H1 (cell line): ENCODE results near the gene GPR21. TPM values are rescaled to one million over a fixed set of nuclear protein-coding genes. Genes with fewer than 3 reads are reported as not detected.

Experiments
- CTCF ChIA-PET: fragments of 300-600 bp; sonication (Branson Sonifier 250); formaldehyde crosslinking; loops from one replicate; lab custom pipeline; 2021; ENCODE audit not compliant: partially characterized antibody; lab: Charles Lee
- POLR2A ChIA-PET: fragments of 300-600 bp; sonication (Branson Sonifier 250); formaldehyde crosslinking; loops from one replicate; lab custom pipeline; 2021; ENCODE audit warnings: inconsistent platforms; ENCODE audit not compliant: partially characterized antibody; lab: Charles Lee
- DNase-seq, 2 experiments: peaks; one replicate each; pipeline versions ENCODE4 v3.0.0 to v3.0.0-alpha.2; 2010 to 2022; ENCODE audit warnings: low spot score in 2 of 2, low read depth in 1 of 2, mixed read lengths in 1 of 2
- FAIRE-seq: peaks from 2 replicates; lab custom pipeline; 2011; peaks lifted over from hg19 to GRCh38; lab: Jason Lieb, UNC
- H2AFZ ChIP-seq: 2 replicates; pipeline ENCODE4 v1.8.1; 2012; ENCODE audit warnings: low read length, inconsistent platforms
- H2AK5ac ChIP-seq: 2 replicates; pipeline ENCODE4 v1.6.1; 2013; ENCODE audit warnings: low read depth, low read length
- H2BK120ac ChIP-seq: replicated peaks from 2 replicates; pipeline ENCODE3; 2013; ENCODE audit warnings: low read depth, low read length, inconsistent platforms
- H2BK12ac ChIP-seq: 2 replicates; pipeline ENCODE4 v1.6.1; 2013; ENCODE audit warnings: low read depth, low read length
- H2BK15ac ChIP-seq: 2 replicates; pipeline ENCODE4 v1.6.1; 2013; ENCODE audit warnings: low read length
- H2BK20ac ChIP-seq: 2 replicates; pipeline ENCODE4 v1.6.1; 2013; ENCODE audit warnings: low read length
- H2BK5ac ChIP-seq: 2 replicates; pipeline ENCODE4 v1.6.1; 2013; ENCODE audit warnings: low read depth, low read length
- H3K14ac ChIP-seq: 2 replicates; pipeline ENCODE4 v1.6.1; 2013; ENCODE audit warnings: inconsistent platforms; ENCODE audit not compliant: insufficient read length
- H3K18ac ChIP-seq: 2 replicates; pipeline ENCODE4 v1.6.1; 2013; ENCODE audit warnings: low read length; ENCODE audit errors: extremely low read depth
- H3K23ac ChIP-seq: 2 replicates; pipeline ENCODE4 v1.6.1; 2013; ENCODE audit warnings: inconsistent platforms; ENCODE audit not compliant: insufficient read length
- H3K23me2 ChIP-seq: 2 replicates; pipeline ENCODE4 v1.6.1; 2013; ENCODE audit warnings: low read depth, low read length
- H3K27ac ChIP-seq: 2 replicates; pipeline ENCODE4 v1.6.1; 2011; ENCODE audit warnings: low read depth, low read length, inconsistent platforms
- H3K27me3 ChIP-seq, 4 experiments: replicated peaks in 1 of 4; 1 replicate in 1 of 4; 2 replicates in 3 of 4; pipeline versions ENCODE4 v1.6.1 to v1.8.1; 2011 to 2013; ENCODE audit warnings: low read length in 3 of 4, mild to moderate bottlenecking in 3 of 4, inconsistent platforms in 2 of 4, mixed read lengths in 2 of 4, moderate library complexity in 1 of 4; ENCODE audit not compliant: control insufficient read depth in 3 of 4, insufficient read depth in 3 of 4; ENCODE audit errors: extremely low read depth in 1 of 4
- H3K36me3 ChIP-seq, 4 experiments: 2 replicates each; pipeline versions ENCODE4 v1.6.1 to v1.8.1; 2011 to 2013; ENCODE audit warnings: mild to moderate bottlenecking in 4 of 4, low read length in 3 of 4, moderate library complexity in 2 of 4, control low read depth in 1 of 4, inconsistent platforms in 1 of 4; ENCODE audit not compliant: insufficient read depth in 4 of 4, control insufficient read depth in 2 of 4
- H3K4ac ChIP-seq: replicated peaks from 2 replicates; pipeline ENCODE3; 2013; ENCODE audit warnings: low read length, low read depth, mixed read lengths, inconsistent platforms; ENCODE audit not compliant: insufficient read length
- H3K4me1 ChIP-seq, 4 experiments: replicated peaks in 1 of 4; 1 replicate in 1 of 4; 2 replicates in 3 of 4; pipeline versions ENCODE4 v1.6.1 to v1.8.1; 2011 to 2013; ENCODE audit warnings: low read length in 3 of 4, inconsistent platforms in 2 of 4, mixed read lengths in 1 of 4; ENCODE audit not compliant: insufficient read depth in 4 of 4, control insufficient read depth in 3 of 4
- H3K4me2 ChIP-seq, 2 experiments: 2 replicates each; pipeline versions ENCODE4 v1.6.1 to v1.8.1; 2011 to 2013; ENCODE audit warnings: low read depth in 2 of 2, low read length in 2 of 2, control low read depth in 1 of 2, inconsistent platforms in 1 of 2, mild to moderate bottlenecking in 1 of 2; ENCODE audit not compliant: insufficient read depth in 1 of 2
- H3K4me3 ChIP-seq, 4 experiments: fragments of 200-600, 300-600 bp in 1 of 4; sonication (generic), shearing (Covaris generic), sonication (Bioruptor Twin) in 1 of 4; 2 replicates each; pipeline versions ENCODE4 v1.5.1 to v1.8.1; 2011 to 2016; ENCODE audit warnings: low read length in 4 of 4, low read depth in 3 of 4, control low read depth in 2 of 4, inconsistent platforms in 2 of 4, mild to moderate bottlenecking in 2 of 4, mixed read lengths in 1 of 4, moderate library complexity in 1 of 4; ENCODE audit not compliant: insufficient read depth in 2 of 4; ENCODE audit errors: extremely low read depth in 1 of 4
- H3K56ac ChIP-seq: replicated peaks from 2 replicates; pipeline ENCODE3; 2013; ENCODE audit warnings: low read depth, mild to moderate bottlenecking, mixed read lengths, low read length, inconsistent platforms; ENCODE audit not compliant: insufficient read length
- H3K79me1 ChIP-seq: 2 replicates; pipeline ENCODE4 v1.6.1; 2013; ENCODE audit warnings: low read depth, low read length, control low read depth
- H3K79me2 ChIP-seq, 2 experiments: 2 replicates each; pipeline versions ENCODE4 v1.6.1 to v1.8.1; 2012 to 2013; ENCODE audit warnings: low read length in 2 of 2, mild to moderate bottlenecking in 2 of 2, inconsistent platforms in 1 of 2; ENCODE audit not compliant: insufficient read depth in 2 of 2, control insufficient read depth in 1 of 2
- H3K9ac ChIP-seq, 4 experiments: replicated peaks in 1 of 4; 1 replicate in 1 of 4; 2 replicates in 3 of 4; pipeline versions ENCODE4 v1.6.1 to v1.8.1; 2011 to 2013; ENCODE audit warnings: low read depth in 3 of 4, low read length in 3 of 4, control low read depth in 2 of 4, mild to moderate bottlenecking in 2 of 4, moderate library complexity in 2 of 4, inconsistent platforms in 1 of 4; ENCODE audit errors: extremely low read depth in 1 of 4
- H3K9me3 ChIP-seq, 2 experiments: 2 replicates each; pipeline versions ENCODE4 v1.6.1 to v1.8.1; 2012 to 2013; ENCODE audit warnings: mild to moderate bottlenecking in 2 of 2, moderate library complexity in 2 of 2, control low read depth in 1 of 2, inconsistent platforms in 1 of 2, low read depth in 1 of 2, low read length in 1 of 2, mixed read lengths in 1 of 2; ENCODE audit not compliant: insufficient read depth in 2 of 2
- H4K20me1 ChIP-seq, 2 experiments: replicated peaks in 1 of 2; 2 replicates each; pipeline versions ENCODE3 to v1.8.1; 2011 to 2013; ENCODE audit warnings: inconsistent platforms in 2 of 2, low read length in 2 of 2, mild to moderate bottlenecking in 1 of 2; ENCODE audit not compliant: insufficient read depth in 2 of 2, control insufficient read depth in 1 of 2
- H4K5ac ChIP-seq: 2 replicates; pipeline ENCODE4 v1.6.1; 2013; ENCODE audit warnings: low read length, low read depth, mixed read lengths, inconsistent platforms; ENCODE audit not compliant: insufficient read length
- H4K8ac ChIP-seq: 2 replicates; pipeline ENCODE4 v1.8.0; 2013; ENCODE audit warnings: mild to moderate bottlenecking, moderate library complexity, low read length, inconsistent platforms; ENCODE audit not compliant: insufficient read depth; ENCODE audit errors: extremely low read depth
- H4K91ac ChIP-seq: replicated peaks from 2 replicates; pipeline ENCODE3; 2013; ENCODE audit warnings: low read length, mixed read lengths, inconsistent platforms; ENCODE audit not compliant: insufficient read length
- ASH2L ChIP-seq: fragments of 200-600, 300-600 bp; sonication (generic); IDR thresholded peaks from one replicate; pipeline ENCODE4 v1.7.1; 2017; ENCODE audit warnings: low read length
- BCL11A ChIP-seq, 2 experiments: IDR thresholded peaks; one replicate each; pipeline ENCODE4 v1.6.1; 2011; ENCODE audit warnings: low read depth in 2 of 2, low read length in 2 of 2, mild to moderate bottlenecking in 2 of 2
- CHD1 ChIP-seq: IDR thresholded peaks from 2 replicates; pipeline ENCODE4 v1.6.1; 2012; ENCODE audit warnings: low read depth, low read length, improper control_type of control experiment
- CTCF ChIP-seq, 3 experiments: IDR thresholded peaks; 1 replicate in 2 of 3; 2 replicates in 1 of 3; pipeline versions ENCODE4 v1.5.1 to v1.6.1; 2011; ENCODE audit warnings: low read length in 3 of 3, mild to moderate bottlenecking in 3 of 3, inconsistent platforms in 2 of 3, low read depth in 1 of 3, moderate library complexity in 1 of 3; ENCODE audit not compliant: insufficient read depth in 1 of 3; ENCODE audit errors: control extremely low read depth in 1 of 3
- EGR1 ChIP-seq: IDR thresholded peaks from 2 replicates; pipeline ENCODE4 v1.6.1; 2011; ENCODE audit warnings: low read depth, low read length, borderline replicate concordance
- KDM4A ChIP-seq: IDR thresholded peaks from one replicate; pipeline ENCODE4 v1.7.1; 2012; ENCODE audit warnings: low read depth, mild to moderate bottlenecking, moderate library complexity, low read length, inconsistent platforms; ENCODE audit not compliant: severe bottlenecking
- NANOG ChIP-seq: IDR thresholded peaks from 2 replicates; pipeline ENCODE4 v1.6.1; 2011; ENCODE audit warnings: low read length, low read depth, mild to moderate bottlenecking, inconsistent platforms; ENCODE audit not compliant: insufficient read depth, poor library complexity, severe bottlenecking
- POLR2AphosphoS5 ChIP-seq: IDR thresholded peaks from 2 replicates; pipeline ENCODE4 v1.6.1; 2011; ENCODE audit warnings: low read depth, low read length
- POU5F1 ChIP-seq: IDR thresholded peaks from 2 replicates; pipeline ENCODE4 v1.6.1; 2011; ENCODE audit warnings: low read depth, mild to moderate bottlenecking, low read length, moderate library complexity
- TBP ChIP-seq: IDR thresholded peaks from 2 replicates; pipeline ENCODE4 v1.6.1; 2011; ENCODE audit warnings: low read depth, low read length, improper control_type of control experiment
- WGBS, 2 experiments: shearing (Covaris generic) in 1 of 2; methylation state at CpG; one replicate each; pipeline versions ENCODE4 v1.1.6 to v1.1.7; 2013 to 2015; ENCODE audit warnings: low lambda C conversion rate in 2 of 2, mixed read lengths in 2 of 2, inconsistent platforms in 1 of 2, low coverage in 1 of 2, missing lambda C conversion rate in 1 of 2; ENCODE audit not compliant: insufficient replicate concordance in 2 of 2, insufficient coverage in 1 of 2, insufficient read length in 1 of 2; ENCODE audit errors: extremely low coverage in 1 of 2, missing lambda C conversion rate in 1 of 2; 5-methylcytosine and 5-hydroxymethylcytosine counted together
- polyA plus RNA-seq, 7 experiments: library from polyadenylated mRNA; depleted of rRNA in 3 of 7; stranded (reverse) in 5 of 7; unstranded in 2 of 7; fragments of >200 nt in 5 of 7; fragments of 200-250 nt in 2 of 7; gene quantifications; 1 replicate in 5 of 7; 2 replicates in 1 of 7; 4 replicates in 1 of 7; pipeline versions ENCODE4 v1.2.1 to v1.2.3, GENCODE V29; 2011 to 2013; ENCODE audit warnings: missing spikeins in 2 of 7, mixed read lengths in 2 of 7
- total RNA-seq: library from RNA; stranded (reverse); fragmentation: NEBNext Ultra II Directional; extraction: Animal tissue kit (Norgen Biotek cat#: 25700); gene quantifications from 2 replicates; pipeline ENCODE4 v1.2.1, GENCODE V29; 2021

Gene GPR21
- total and polyA plus RNA-seq, 2 of the 8 experiments (the other 6 are each of a cell fraction or from before 2014, with no cell fraction given) = 0.58 to 0.71 TPM

GRCh38 chr9:123072407-123072995, 39.0 kb downstream of the GPR21 start:
- peaks cover 0 to 35% (median 4%) of the 10 kb centered on the region in 4 experiments; a peak in 5 of 8 replicates for H3K36me3 ChIP-seq
- no peak overlapping the region for H2AFZ ChIP-seq
- WGBS, 2 experiments = 36% methylated on average over 2 of the region's 2 CpGs; no CpG with 5 or more reads in 1 of the 2 experiments
- H2AK5ac ChIP-seq = no peak overlapping the region
- H3K9ac ChIP-seq = no peak overlapping the region
- no peak overlapping the region for H3K4ac ChIP-seq
- ChIA-PET POLR2A (interaction anchor here (0.8 to 1.5 kb wide), 3 partner anchors 8 to 131 kb away, joined by 3 to 6 read pairs (median 5); partner anchors contain the start of gene RABGAP1), CTCF (interaction anchor here (0.7 to 1.4 kb wide), 3 partner anchors 9 to 15 kb away, joined by 3 to 7 read pairs (median 3); no protein-coding TSS in a partner anchor)
- no peak overlapping the region for H3K27ac ChIP-seq
- FAIRE-seq = peak; percentile 86
- H3K14ac ChIP-seq = no peak overlapping the region
- no peak overlapping the region for H4K91ac ChIP-seq
- no peaks in the 10 kb centered on the region for H3K27me3 ChIP-seq
- H3K23ac ChIP-seq = no peak overlapping the region
- peaks cover 6 to 27% (median 17%) of the 10 kb centered on the region in 4 experiments; a peak in 6 of 7 replicates for H3K4me1 ChIP-seq
- no peak overlapping the region for H2BK120ac ChIP-seq
- H3K23me2 ChIP-seq = no peaks in the 10 kb centered on the region
- no peak overlapping the region for H2BK15ac ChIP-seq
- no peak overlapping the region for H3K56ac ChIP-seq
- no peak overlapping the region for H3K18ac ChIP-seq
- no peaks in the 10 kb centered on the region for H4K20me1 ChIP-seq
- peak overlapping the region; percentile 55 to 63; a peak in 3 of 4 replicates for H3K4me2 ChIP-seq
- H4K5ac ChIP-seq = no peak overlapping the region
- DNase-seq = peak in 1 of 2 experiments; percentile 33
- no peaks in the 10 kb centered on the region for H3K79me1 ChIP-seq
- no peak overlapping the region for H4K8ac ChIP-seq
- H3K9me3 ChIP-seq = no peaks in the 10 kb centered on the region
- peak overlapping the region in 1 of 4 experiments; percentile 37; a peak in 2 of 8 replicates for H3K4me3 ChIP-seq
- no peaks in the 10 kb centered on the region for H3K79me2 ChIP-seq
- no peak overlapping the region for H2BK5ac ChIP-seq
- no peak overlapping the region for H2BK12ac ChIP-seq
- H2BK20ac ChIP-seq = no peak overlapping the region
- TF ChIP-seq CTCF (IDR thresholded peaks at IDR 0.05; ENCODE audit: control extremely low read depth in 1 of 3, insufficient read depth in 1 of 3, low read depth in 1 of 3, low read length in 3 of 3) = no peak
- TF ChIP-seq CHD1 = no peak
- no peak for TF ChIP-seq EGR1
- peak; percentile 84; the same call in 1 of the 2 replicates for TF ChIP-seq POU5F1
- TF ChIP-seq BCL11A (IDR thresholded peaks at IDR 0.05; ENCODE audit: low read depth in 2 of 2, low read length in 2 of 2) = peak in 1 of 2 experiments; percentile 48
- TF ChIP-seq ASH2L = peak; percentile 22
- TF ChIP-seq TBP = no peak
- TF ChIP-seq NANOG = peak; percentile 97
- TF ChIP-seq POLR2AphosphoS5 = no peak
- no peak for TF ChIP-seq KDM4A
